ENCODE results near the gene STX12. TPM values are rescaled to one million over a fixed set of nuclear protein-coding genes. Genes with fewer than 3 reads are reported as not detected.

Gene STX12
- total RNA-seq, 1 experiment from 2014 or later: 9.9 TPM

DNA sequence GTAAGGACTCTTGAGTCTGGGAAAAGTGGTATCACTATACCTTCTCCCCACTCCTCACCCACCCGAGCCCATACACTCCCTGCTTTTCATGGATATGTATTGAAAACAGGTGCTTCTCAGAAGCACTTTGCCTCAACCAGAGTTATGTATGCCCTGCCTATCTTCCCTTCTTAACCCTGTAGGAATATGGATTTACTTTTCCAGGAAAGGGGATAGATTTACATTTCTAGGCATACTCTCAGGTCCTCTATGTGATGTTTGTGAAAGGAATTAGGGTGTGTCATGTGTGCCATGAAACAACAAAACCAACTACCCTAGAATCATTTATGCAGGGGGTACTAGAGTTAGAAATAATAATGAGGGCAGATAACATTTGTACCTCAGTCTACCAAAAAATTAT, 11.0 kb upstream of the STX12 start:
- no CpG with 5 or more reads among the region's 1 CpG for WGBS (ENCODE audit: extremely low coverage, insufficient read length, low lambda C conversion rate)
- Histone ChIP-seq H3K23me2 (ENCODE audit: insufficient read length, low read depth, low read length, poor library complexity, severe bottlenecking) (no peaks in the 10 kb centered on the region), H3T11ph (ENCODE audit: low read length) (no peak overlapping the region), H4K5ac (ENCODE audit: insufficient read length, low read depth, low read length) (no peak overlapping the region), H2AFZ (ENCODE audit: low read length) (no peak overlapping the region), H3K4me2 (ENCODE audit: insufficient read depth, insufficient read length, low read length) (no peak overlapping the region), H2BK120ac (ENCODE audit: low read depth, low read length, poor library complexity, severe bottlenecking) (no peak overlapping the region), H3K23ac (ENCODE audit: insufficient read length, low read depth, low read length) (no peak overlapping the region), H3K18ac (ENCODE audit: insufficient read length, low read depth, low read length) (no peak overlapping the region), H2BK5ac (ENCODE audit: insufficient read length, low read length) (no peak overlapping the region), H2BK12ac (ENCODE audit: insufficient read length, low read depth, low read length) (no peak overlapping the region), H3K4me1 (ENCODE audit: insufficient read depth, low read length) (no peaks in the 10 kb centered on the region), H3K79me2 (ENCODE audit: insufficient read depth, low read length) (no peaks in the 10 kb centered on the region), H3K79me1 (ENCODE audit: insufficient read depth, low read depth, low read length, poor library complexity, severe bottlenecking) (no peaks in the 10 kb centered on the region), H4K8ac (replicated peaks; ENCODE audit: insufficient read length, low read depth, low read length) (no peak overlapping the region), H2AK5ac (ENCODE audit: insufficient read length, low read length) (no peak overlapping the region), H2BK20ac (ENCODE audit: low read depth, low read length, poor library complexity, severe bottlenecking) (no peak overlapping the region), H2BK15ac (ENCODE audit: low read depth, low read length) (no peak overlapping the region), H3K56ac (ENCODE audit: insufficient read length, low read depth, low read length) (no peak overlapping the region), H4K91ac (ENCODE audit: insufficient read length, low read depth, low read length) (no peak overlapping the region), H3K27ac (ENCODE audit: insufficient read length, low read depth, low read length) (no peak overlapping the region), H3K14ac (ENCODE audit: insufficient read depth, low read length) (no peak overlapping the region), H3K9ac (ENCODE audit: extremely low read depth, insufficient read length, low read length) (no peak overlapping the region), H3K4ac (ENCODE audit: low read depth, low read length) (no peak overlapping the region), H4K20me1 (ENCODE audit: control insufficient read depth, insufficient read depth, insufficient read length) (no peaks in the 10 kb centered on the region), H3K9me3 (ENCODE audit: control insufficient read depth, low read depth, low read length) (no peaks in the 10 kb centered on the region), H3K27me3 (ENCODE audit: insufficient read depth, low read length) (no peaks in the 10 kb centered on the region)
- no peak overlapping the region for H3K27ac Mint-ChIP-seq
- no peak for TF ChIP-seq CTCF (conservative IDR thresholded peaks at IDR 0.05)
- DNase-seq: no peak
- peaks cover 0 to 15% (median 5%) of the 10 kb centered on the region in 3 experiments; a peak in 5 of 7 replicates for H3K36me3 Mint-ChIP-seq (ENCODE audit: insufficient read depth in 1 of 3, low read depth in 3 of 3)
- H3K27me3 Mint-ChIP-seq (ENCODE audit: low read depth): no peaks in the 10 kb centered on the region
- H3K9me3 Mint-ChIP-seq: no peaks in the 10 kb centered on the region
- no peak overlapping the region for H3K4me3 Mint-ChIP-seq
- no peaks in the 10 kb centered on the region for H3K4me1 Mint-ChIP-seq
